CD14-positive monocyte (primary cell): ENCODE results near the gene COL24A1. TPM values are rescaled to one million over a fixed set of nuclear protein-coding genes. Genes with fewer than 3 reads are reported as not detected.

Experiments
- DNase-seq, 3 donors: peaks; one replicate each; pipeline ENCODE4 v3.0.0-alpha.2; 2011 to 2022
- H2AFZ ChIP-seq: 2 replicates; pipeline ENCODE4 v1.6.0; 2012; ENCODE audit warnings: mild to moderate bottlenecking, low read depth, low read length, inconsistent platforms; ENCODE audit not compliant: insufficient read depth, poor library complexity, severe bottlenecking
- H3K27ac ChIP-seq, 2 donors: 1 replicate in 1 of 2; 2 replicates in 1 of 2; pipeline ENCODE4 v1.5.1; 2012 to 2013; ENCODE audit warnings: low read length in 2 of 2, control low read depth in 1 of 2, inconsistent platforms in 1 of 2, low read depth in 1 of 2, mild to moderate bottlenecking in 1 of 2
- H3K27me3 ChIP-seq, 2 donors: one replicate each; pipeline versions ENCODE4 v1.6.0 to v1.6.1; 2011 to 2013; ENCODE audit warnings: low read length in 2 of 2; ENCODE audit not compliant: control insufficient read depth in 2 of 2, insufficient read depth in 2 of 2
- H3K36me3 ChIP-seq, 2 donors: replicated peaks in 1 of 2; 1 replicate in 1 of 2; 2 replicates in 1 of 2; pipeline versions ENCODE4 v1.5.1 to v1.6.1; 2012 to 2013; ENCODE audit warnings: low read length in 2 of 2, control low read depth in 1 of 2, inconsistent platforms in 1 of 2, mild to moderate bottlenecking in 1 of 2; ENCODE audit not compliant: insufficient read depth in 2 of 2, control insufficient read depth in 1 of 2
- H3K4me1 ChIP-seq, 2 donors: 1 replicate in 1 of 2; 2 replicates in 1 of 2; pipeline versions ENCODE4 v1.5.1 to v1.6.1; 2012 to 2013; ENCODE audit warnings: low read length in 2 of 2, control low read depth in 1 of 2, inconsistent platforms in 1 of 2, mild to moderate bottlenecking in 1 of 2, moderate library complexity in 1 of 2; ENCODE audit not compliant: insufficient read depth in 2 of 2, control insufficient read depth in 1 of 2
- H3K4me2 ChIP-seq: replicated peaks from 2 replicates; pipeline ENCODE3; 2012; ENCODE audit warnings: low read length, moderate library complexity, mild to moderate bottlenecking; ENCODE audit not compliant: poor library complexity, severe bottlenecking; ENCODE audit errors: extremely low read depth
- H3K4me3 ChIP-seq, 3 experiments: fragments of 200-600 bp in 1 of 3; sonication (generic) in 1 of 3; replicated peaks in 1 of 3; 1 replicate in 2 of 3; 2 replicates in 1 of 3; pipeline ENCODE4 v1.5.1; 2011 to 2013; ENCODE audit warnings: low read length in 3 of 3, mild to moderate bottlenecking in 3 of 3, control low read depth in 2 of 3, low read depth in 2 of 3, inconsistent platforms in 1 of 3, moderate library complexity in 1 of 3
- H3K79me2 ChIP-seq: 2 replicates; pipeline ENCODE4 v1.6.0; 2012; ENCODE audit warnings: mild to moderate bottlenecking, control low read depth, inconsistent platforms, low read length, moderate library complexity; ENCODE audit not compliant: insufficient read depth
- H3K9ac ChIP-seq: 2 replicates; pipeline ENCODE4 v1.6.0; 2017; ENCODE audit warnings: low read length, mild to moderate bottlenecking; ENCODE audit not compliant: insufficient read depth, poor library complexity, severe bottlenecking
- H3K9me3 ChIP-seq, 2 donors: replicated peaks in 1 of 2; 1 replicate in 1 of 2; 2 replicates in 1 of 2; pipeline versions ENCODE4 v1.5.1 to v1.6.1; 2012 to 2013; ENCODE audit warnings: low read length in 2 of 2, control low read depth in 1 of 2; ENCODE audit not compliant: control insufficient read depth in 1 of 2, insufficient read depth in 1 of 2
- H4K20me1 ChIP-seq: 2 replicates; pipeline ENCODE4 v1.6.0; 2012; ENCODE audit warnings: mild to moderate bottlenecking, low read length, control low read depth, moderate library complexity; ENCODE audit not compliant: insufficient read depth
- H3K27ac Mint-ChIP-seq, 7 donors: one replicate each; pipeline ENCODE4 v1.8.0; 2020; ENCODE audit warnings: mild to moderate bottlenecking in 7 of 7, mixed read lengths in 7 of 7, moderate library complexity in 6 of 7, inconsistent platforms in 2 of 7
- H3K27me3 Mint-ChIP-seq, 3 donors: one replicate each; pipeline ENCODE4 v1.8.0; 2021 to 2022; ENCODE audit warnings: low read depth in 3 of 3, mild to moderate bottlenecking in 3 of 3, mixed read lengths in 3 of 3, moderate library complexity in 3 of 3, inconsistent platforms in 1 of 3
- H3K36me3 Mint-ChIP-seq, 2 donors: one replicate each; pipeline ENCODE4 v1.8.0; 2020; ENCODE audit warnings: mixed read lengths in 2 of 2, inconsistent platforms in 1 of 2, mild to moderate bottlenecking in 1 of 2
- H3K4me1 Mint-ChIP-seq: one replicate; pipeline ENCODE4 v1.8.0; 2020; ENCODE audit warnings: mild to moderate bottlenecking, mixed read lengths
- H3K4me3 Mint-ChIP-seq, 2 donors: one replicate each; pipeline ENCODE4 v1.8.0; 2020; ENCODE audit warnings: mild to moderate bottlenecking in 2 of 2, mixed read lengths in 2 of 2, moderate library complexity in 1 of 2
- H3K9me3 Mint-ChIP-seq, 7 donors: one replicate each; pipeline ENCODE4 v1.8.0; 2020 to 2022; ENCODE audit warnings: mixed read lengths in 7 of 7, mild to moderate bottlenecking in 6 of 7, moderate library complexity in 6 of 7, inconsistent platforms in 2 of 7
- WGBS: methylation state at CpG from one replicate; pipeline ENCODE4 v1.1.5; 2013; ENCODE audit warnings: missing lambda C conversion rate; ENCODE audit not compliant: insufficient coverage; 5-methylcytosine and 5-hydroxymethylcytosine counted together
- intact Hi-C, 2 donors: fragments of 100-400 bp; cut with micrococcal nuclease; formaldehyde crosslinking; loops; one replicate each; pipeline versions ENCODE4 v1.15.0 to v1.15.1; 2023
- polyA plus RNA-seq, 3 donors: library from polyadenylated mRNA; depleted of rRNA in 1 of 3; unstranded in 2 of 3; stranded (reverse) in 1 of 3; fragments of 300-500 nt in 2 of 3; fragments of >200 nt in 1 of 3; fragmentation: Illumina TruSeq in 2 of 3; gene quantifications; 1 replicate in 2 of 3; 2 replicates in 1 of 3; pipeline ENCODE4 v1.2.3, GENCODE V29; 2012 to 2021
- TF ChIP-seq, protein P1 (sequence below): fragments of 200-600 bp; IDR thresholded peaks from one replicate; pipeline ENCODE4 v1.8.0; 2022; ENCODE audit warnings: antibody characterized with exemption, mild to moderate bottlenecking

The COL24A1 gene
- polyA plus RNA-seq, 3 donors = 0.05 to 0.13 TPM; not detected in 1

DNA sequence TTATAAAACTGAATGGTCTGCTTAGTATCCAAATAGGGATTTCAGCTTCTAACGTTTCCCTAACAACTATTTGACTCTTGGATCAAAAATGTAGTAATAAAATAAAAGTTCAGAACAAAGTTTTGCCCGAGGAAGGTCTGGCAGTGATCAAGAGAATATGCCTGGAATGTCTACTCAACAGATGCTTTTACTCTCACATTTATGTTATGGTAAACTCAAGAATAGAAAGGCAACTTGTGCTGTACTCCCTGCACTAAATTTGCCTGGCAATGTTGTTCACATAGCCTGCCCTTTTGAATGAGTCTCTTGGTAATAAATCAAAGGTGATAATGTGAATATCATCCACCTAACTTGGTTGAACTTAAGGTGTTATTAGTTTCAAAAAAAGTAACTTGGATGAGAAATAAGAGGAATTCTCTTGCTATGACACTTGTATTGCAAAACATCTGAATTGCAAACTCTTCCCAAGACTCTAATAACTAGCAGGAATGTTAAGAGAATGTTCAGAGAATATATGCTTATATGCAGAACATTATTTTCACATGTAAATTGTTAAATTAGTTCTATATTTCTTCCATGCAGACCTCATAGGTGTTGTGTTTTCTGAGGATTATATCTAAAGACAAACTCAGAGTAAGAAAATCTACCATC, 215.8 kb downstream of the COL24A1 start:
- Histone ChIP-seq H3K9me3 (no peaks in the 10 kb centered on the region), H3K27me3 (no peaks in the 10 kb centered on the region), H3K27ac (no peak overlapping the region), H3K4me2 (no peak overlapping the region), H3K36me3 (no peaks in the 10 kb centered on the region), H2AFZ (no peak overlapping the region), H3K4me3 (no peak overlapping the region), H4K20me1 (no peaks in the 10 kb centered on the region), H3K79me2 (no peaks in the 10 kb centered on the region), H3K9ac (no peak overlapping the region), H3K4me1 (no peaks in the 10 kb centered on the region)
- no peaks in the 10 kb centered on the region for H3K9me3 Mint-ChIP-seq
- no CpG with 5 or more reads among the region's 2 CpGs for WGBS
- DNase-seq = no peak
- no peaks in the 10 kb centered on the region for H3K4me1 Mint-ChIP-seq
- H3K27me3 Mint-ChIP-seq = no peaks in the 10 kb centered on the region
- H3K4me3 Mint-ChIP-seq = no peak overlapping the region
- no peaks in the 10 kb centered on the region for H3K36me3 Mint-ChIP-seq
- no peak overlapping the region for H3K27ac Mint-ChIP-seq
- intact Hi-C loops = no loop called here
- TF ChIP-seq, protein P1, sequence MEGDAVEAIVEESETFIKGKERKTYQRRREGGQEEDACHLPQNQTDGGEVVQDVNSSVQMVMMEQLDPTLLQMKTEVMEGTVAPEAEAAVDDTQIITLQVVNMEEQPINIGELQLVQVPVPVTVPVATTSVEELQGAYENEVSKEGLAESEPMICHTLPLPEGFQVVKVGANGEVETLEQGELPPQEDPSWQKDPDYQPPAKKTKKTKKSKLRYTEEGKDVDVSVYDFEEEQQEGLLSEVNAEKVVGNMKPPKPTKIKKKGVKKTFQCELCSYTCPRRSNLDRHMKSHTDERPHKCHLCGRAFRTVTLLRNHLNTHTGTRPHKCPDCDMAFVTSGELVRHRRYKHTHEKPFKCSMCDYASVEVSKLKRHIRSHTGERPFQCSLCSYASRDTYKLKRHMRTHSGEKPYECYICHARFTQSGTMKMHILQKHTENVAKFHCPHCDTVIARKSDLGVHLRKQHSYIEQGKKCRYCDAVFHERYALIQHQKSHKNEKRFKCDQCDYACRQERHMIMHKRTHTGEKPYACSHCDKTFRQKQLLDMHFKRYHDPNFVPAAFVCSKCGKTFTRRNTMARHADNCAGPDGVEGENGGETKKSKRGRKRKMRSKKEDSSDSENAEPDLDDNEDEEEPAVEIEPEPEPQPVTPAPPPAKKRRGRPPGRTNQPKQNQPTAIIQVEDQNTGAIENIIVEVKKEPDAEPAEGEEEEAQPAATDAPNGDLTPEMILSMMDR = no peak

DNA sequence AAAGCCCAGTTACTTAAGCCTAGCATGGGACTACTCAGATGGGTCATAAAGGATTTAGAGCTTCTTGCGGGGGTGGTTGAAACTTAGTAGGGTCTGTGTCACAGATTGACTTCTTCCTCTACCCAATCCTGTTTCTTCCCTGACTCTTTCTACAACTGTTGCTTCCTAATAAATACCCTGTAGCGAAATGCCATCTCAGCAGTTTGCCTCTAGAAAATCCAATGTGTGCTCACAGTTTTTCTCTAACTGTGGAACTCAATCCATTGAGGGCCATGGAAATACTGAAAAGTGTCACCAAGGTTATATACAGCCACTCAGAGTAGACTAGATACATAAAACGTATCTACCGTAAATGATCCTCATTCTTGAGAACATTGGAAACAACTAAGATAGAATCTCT, 217.7 kb downstream of the COL24A1 start:
- Histone ChIP-seq H3K27ac (no peak overlapping the region), H3K27me3 (no peaks in the 10 kb centered on the region), H3K36me3 (no peaks in the 10 kb centered on the region), H3K4me2 (no peak overlapping the region), H3K9me3 (no peaks in the 10 kb centered on the region), H2AFZ (no peak overlapping the region), H3K9ac (no peak overlapping the region), H3K79me2 (no peaks in the 10 kb centered on the region), H3K4me1 (no peaks in the 10 kb centered on the region), H3K4me3 (no peak overlapping the region), H4K20me1 (no peaks in the 10 kb centered on the region)
- TF ChIP-seq, protein P1 = no peak
- Mint-ChIP-seq H3K27ac (no peak overlapping the region), H3K9me3 (no peaks in the 10 kb centered on the region), H3K4me1 (no peaks in the 10 kb centered on the region), H3K4me3 (no peak overlapping the region), H3K27me3 (no peaks in the 10 kb centered on the region), H3K36me3 (no peaks in the 10 kb centered on the region)
- intact Hi-C loops = no loop called here
- 100% methylated on average over 1 of the region's 4 CpGs for WGBS
- DNase-seq = no peak
